NCI-H774 (cell line): ENCODE results near the gene CDK18.
"Not testable (repeated sequence)": the region's sequence is repeated elsewhere in the genome, so short reads cannot be mapped to it uniquely, and the experiment has no call there.

Source experiments
- DNase-seq: peaks from one replicate; lab custom pipeline; 2025; lab: John Stamatoyannopoulos, UW

CDK18 gene

DNA sequence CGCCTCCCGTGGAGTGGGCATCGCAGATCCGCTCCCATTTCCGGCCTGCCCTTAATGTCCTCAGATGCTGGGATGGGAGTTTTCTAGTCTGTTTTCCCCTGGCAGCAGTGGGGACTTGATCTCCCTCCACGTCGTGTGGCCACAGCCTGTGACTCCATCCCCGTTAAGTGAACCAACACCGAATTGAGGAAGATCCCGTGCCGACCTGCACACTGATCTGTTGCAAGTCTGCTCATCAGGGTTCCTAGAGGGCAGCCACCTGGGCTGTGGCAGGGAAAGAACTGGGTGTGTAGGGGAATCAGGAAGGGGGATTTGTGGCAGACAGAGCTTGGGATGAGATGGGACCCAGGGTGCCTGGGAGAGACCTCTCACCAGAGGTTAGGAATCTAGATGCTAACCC lies 23.3 kb upstream of the CDK18 start:
- no peak for DNase-seq

DNA sequence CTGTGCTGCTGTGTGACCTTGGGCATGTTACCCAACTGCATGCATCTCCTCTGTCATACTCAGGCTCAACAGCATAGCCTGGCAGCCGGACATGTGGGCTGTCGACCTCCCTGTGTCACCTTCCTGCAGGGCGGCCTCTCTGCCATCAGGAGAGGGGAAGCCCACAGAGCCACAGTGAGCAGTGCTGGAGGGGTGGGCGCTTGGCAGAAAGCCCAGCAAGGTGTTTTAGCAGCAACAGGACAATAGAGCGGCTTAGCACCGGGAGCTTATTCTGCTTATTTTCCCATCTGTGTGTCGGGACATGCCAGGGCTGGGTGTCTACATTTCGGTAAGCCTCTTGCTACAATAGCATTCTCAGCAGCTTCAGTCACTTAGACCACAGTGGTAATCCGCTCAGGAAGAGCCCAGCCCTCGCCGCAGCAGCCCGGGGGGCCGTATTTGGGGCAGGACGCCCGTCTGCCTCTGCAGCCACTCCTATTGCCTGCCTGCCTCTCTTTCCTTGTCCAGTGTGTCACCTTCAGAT lies 22.8 kb upstream of the CDK18 start:
- no peak for DNase-seq

DNA sequence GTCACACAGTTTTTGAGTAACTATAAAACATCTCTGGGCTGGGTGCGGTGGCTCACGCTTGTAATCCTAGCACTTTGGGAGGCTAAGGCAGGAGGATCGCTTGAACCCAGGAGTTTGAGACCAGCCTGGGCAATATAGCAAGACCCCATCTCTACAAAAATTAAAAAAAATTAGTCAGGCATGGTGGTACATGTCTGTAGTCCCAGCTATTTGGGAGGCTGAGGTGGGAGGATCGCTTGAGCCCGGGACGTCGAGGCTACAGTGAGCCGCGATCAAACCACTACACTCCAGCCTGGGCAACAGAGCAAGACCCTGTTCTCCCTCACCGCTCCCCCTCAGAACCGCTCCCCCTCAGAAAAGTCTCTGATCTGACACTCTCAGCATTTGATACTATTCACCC lies 21.9 kb upstream of the CDK18 start:
- DNase-seq = not testable (repeated sequence)

DNA sequence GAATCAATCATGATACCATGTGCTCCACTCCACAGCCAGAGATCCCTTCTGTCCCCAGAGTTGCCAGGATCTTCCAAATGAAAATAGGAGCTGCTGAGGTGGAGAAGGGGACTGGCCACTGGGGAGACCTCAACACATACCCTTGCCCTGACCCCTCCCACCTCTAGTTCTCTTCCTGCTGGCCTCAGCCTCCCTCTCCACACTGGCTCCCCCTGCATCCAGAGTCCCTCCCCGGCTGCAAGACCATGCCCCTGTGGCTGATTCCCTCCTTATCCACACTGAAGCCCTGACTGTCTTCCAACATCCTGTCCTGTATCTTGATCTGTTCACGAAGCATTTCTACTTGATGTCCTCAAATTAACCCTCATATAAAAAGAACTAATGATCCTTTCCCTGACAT lies 21.1 kb upstream of the CDK18 start:
- no peak for DNase-seq

DNA sequence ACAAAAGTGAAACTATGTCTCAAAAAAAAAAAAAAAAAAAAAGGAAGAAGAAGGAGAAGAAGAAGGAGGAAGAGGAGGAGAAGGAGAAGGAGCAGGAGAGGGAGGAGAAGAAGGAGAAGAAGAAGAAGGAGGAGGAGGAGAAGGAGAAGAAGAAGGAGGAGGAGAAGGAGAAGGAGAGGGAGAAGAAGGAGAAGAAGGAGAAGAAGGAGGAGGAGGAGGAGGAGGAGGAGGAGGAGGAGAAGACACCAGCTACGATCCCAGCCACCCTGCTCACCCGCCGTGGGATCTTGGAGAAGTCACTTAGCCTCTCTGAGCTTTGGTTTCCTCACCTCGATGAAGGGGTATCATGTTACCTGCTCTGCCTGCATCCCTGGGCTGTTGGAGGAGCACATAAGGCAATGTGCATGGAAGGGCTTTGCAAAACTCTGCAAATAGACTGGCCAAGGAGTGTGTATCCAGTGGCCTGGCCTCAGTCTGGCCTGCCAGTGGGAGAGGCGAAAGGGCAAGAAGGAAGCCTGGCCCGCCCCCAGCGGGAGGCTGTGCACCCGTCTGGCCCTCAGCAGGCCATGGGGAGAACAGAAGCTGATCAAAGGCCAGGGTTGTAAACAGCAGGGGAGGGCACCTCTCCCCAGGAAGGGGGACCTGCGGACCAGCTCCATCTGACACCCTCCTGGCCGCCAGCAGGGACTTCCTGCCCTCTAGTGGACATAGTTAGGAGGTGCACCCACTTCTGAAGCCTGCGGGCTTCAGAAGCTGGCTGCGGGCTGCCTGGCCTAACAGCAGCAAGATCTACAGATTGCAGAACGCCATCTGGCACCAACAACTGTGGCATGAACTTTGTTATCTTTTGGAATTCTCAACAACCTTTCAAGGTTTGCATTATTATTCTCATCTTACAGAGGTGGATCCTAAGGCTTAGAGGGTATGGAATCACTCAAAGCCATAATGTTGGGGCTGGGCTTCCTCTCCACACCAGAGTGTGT lies 19.2 kb upstream of the CDK18 start:
- DNase-seq = peak; percentile 79

DNA sequence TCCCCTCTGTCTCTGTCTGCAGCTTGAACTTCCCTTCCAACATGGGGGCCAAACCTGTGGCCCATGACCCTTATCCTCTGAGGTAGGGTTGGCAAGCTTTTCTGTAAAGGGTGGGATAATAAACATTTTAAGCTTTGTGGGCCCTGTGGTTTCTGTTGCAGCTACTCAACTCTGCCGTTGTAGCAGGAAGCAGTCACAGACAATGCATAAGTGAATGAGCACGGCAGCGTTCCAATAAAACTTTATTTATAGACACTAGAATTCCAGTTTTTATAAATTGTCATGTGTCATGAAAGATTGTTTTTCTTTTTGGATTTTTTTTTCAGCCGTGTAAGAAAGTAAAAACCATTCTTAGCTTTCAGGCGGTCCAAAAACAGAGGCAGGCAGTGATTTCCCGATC lies 18.2 kb upstream of the CDK18 start:
- DNase-seq = no peak

DNA sequence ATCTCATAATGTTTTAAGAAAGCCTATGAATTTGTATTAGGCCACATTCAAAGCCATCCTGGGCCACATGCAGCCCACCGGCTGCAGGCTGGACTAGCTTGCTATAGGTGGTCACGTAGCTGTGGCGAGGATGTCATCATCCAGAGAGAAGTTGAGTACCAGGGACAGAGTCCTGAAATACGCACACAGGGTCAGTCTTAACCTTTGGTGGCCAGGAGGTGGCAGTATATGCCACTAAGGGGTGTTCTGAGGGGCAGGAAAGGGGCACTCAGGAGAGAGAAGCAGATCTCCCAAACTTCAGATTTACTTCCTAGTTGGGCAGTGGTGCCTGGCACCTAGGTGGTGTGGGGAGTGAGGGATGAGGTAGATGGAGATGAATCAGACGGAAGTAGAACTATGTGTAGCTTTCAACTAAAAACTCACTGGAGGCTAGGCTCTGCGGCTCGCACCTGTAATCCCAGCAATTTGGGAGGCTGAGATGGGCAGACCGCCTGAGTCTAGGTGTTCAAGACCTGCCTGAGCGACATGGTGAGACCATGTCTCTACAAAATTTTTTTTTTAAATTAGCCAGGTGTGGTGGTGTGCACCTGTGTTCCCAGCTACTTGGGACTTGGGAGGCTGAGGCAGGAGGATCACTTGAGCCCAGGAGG lies 16.3 kb upstream of the CDK18 start:
- peak; percentile 62 for DNase-seq

DNA sequence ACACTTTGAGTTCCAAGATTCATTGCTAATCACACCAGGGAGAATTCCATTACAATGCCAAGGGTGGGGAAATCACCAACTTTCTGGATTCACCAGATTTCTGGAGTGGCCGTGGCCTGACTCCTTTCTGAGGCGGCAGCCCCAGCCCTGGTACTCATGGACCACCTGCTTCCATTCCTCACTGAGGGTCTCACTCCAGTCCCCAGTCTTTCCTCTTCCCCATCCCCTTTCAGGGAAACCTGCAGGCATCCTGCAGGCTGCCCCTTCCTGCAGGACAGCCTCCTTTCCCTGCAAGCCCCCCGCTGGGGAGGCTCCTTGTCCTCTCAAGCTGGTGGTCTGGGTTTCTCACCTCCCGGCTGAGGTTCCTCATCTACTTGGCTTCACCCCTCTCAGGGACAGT lies 12.7 kb upstream of the CDK18 start:
- no peak for DNase-seq

DNA sequence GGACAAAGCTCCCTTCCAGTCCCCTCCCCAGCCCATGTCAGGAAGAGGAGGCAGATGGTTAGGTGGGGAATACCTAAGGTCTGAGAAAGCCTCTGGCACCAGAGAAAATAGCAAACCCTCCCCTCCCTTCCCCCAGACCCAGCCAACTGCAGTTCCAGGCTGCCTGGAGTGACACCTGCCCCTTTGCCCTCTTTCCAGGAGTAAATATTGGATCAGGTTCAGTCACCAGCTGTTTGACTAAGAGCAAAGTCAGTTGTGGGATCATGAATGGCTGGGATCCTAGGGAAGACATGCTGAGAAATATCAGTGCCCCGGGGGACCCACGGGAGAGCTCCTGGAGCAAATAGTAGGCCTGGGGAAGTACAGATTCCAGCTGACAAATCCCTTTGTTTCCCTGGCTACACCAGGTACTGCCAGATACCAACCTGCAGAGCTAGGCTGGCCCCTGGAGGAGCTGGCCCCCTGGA lies 12.2 kb upstream of the CDK18 start:
- peak; percentile 41 for DNase-seq

DNA sequence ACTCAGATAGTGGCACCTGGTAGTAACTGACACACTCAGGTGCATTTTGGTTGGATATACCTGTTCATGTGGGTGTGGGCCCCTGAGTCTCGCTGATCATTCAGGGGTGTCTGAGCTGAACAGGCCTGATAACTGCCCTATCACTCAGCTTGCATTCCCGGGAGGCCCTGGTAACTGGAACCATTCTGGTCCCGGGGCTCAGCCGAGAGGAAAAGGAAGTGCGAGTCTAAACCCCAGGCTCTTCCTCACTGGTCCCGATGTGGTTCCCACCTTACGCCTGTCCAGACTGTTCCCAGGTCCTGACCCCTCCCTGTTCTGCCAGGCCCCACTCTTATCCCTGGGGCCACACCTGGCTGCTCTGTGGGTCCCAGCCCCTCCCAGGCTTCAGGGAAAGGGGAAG lies 11.7 kb upstream of the CDK18 start:
- DNase-seq = no peak

DNA sequence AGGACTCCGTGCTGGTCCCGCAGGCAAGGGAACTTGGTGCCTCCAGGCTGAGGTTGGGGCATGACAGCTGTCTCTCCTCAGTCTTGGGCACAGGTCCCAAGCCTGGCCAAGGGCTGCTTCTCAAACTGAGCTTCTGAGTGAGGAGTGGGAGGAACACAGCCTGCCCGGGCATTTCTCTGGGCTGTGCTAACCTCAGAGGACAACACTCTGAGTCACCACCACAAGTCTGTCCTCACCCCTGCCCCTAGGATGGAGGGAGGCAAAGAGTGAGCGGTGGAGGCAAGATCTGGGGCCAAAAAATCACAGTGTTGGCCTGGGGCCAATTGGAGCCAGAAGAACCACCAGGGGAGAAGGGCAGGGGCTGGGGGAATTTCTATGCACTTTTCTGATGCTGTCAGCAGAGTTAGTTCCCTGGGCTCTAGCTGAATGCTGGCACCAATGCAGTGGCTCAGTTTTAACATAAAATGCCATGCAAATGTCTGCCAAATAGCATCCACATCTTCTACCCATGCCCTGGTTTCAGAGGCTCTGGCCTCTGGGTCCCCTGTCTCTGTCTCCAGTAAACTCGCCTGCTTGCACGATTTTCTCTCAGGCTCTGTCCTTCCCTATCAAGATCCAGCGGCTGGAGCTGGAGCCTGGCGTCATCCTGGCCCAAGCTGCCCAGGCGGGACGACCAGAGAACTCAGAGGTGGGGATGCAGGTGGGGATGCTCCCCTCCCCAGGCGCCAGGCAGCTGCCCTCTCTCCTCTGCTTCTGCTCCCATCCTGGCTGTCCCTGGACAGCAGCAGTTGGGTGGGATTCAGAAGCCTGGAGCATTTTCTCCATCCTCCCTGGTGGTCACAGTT lies 11.0 kb upstream of the CDK18 start:
- DNase-seq = no peak

DNA sequence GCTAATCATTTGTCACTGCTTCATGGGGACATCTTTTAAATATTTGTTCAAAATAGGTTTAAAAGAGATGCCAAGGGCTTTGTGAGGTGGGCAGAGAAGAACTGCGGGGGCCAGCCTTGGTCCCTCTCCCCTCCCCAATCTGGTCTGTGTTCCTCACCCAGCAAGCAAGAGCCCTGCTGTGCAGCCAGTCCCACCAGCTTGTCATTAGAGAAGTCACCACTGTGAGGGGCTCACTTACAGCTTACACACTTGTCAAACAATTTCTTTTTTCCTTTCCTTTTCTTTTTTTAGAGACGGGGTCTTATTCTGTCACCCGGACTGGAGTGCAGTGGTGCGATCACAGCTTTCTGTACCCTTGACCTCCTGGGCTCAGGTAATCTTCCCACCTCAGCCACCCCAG lies 10.4 kb upstream of the CDK18 start:
- DNase-seq = no peak

DNA sequence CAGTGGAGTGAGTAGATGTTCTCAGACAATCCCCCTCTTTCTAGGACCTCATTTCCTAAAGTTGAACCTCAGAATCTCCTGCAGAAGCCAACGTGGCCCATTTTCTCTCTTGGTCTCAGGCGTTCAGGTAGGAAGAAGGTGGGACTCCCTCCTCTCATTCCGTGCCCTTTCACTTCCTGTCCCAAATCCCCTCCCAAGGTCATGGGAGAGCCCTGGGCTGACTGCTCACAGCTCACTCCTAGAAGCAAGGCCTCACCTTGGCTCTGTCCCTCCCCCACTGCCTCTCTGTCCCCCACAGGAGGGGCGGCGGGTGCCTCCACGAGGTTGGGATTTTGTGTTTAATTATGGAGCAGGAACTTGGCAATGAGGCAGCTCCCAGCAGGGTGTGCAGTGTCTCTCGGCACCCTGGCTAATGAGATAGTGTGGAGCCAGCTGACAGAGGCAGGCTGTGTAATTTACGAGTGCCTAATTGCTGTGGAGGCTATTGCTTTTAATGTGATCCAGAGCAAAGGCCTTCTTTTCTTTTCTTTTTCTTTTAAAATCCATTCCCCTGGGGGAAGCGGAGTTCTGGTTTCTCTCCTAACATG lies 9.1 kb upstream of the CDK18 start:
- peak; percentile 81 for DNase-seq

DNA sequence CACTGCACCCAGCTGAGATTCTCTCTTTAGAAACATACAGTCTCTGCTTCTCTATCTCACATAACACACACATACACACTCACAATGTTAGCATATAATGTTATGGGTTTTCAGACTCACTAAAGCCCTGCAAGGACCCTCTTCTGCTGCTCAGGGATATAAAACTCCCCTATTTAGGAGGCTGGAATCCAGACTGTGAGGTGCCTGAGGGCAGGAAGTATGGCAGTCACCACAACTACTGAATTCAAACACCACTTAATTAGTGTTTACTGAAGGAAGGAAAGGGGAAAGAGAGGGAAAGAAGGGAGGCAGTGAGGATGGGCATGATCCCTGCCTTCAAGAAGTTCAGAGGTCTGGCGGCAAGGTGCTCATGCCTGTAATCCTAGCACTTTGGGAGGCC lies 7.8 kb upstream of the CDK18 start:
- DNase-seq = no peak

DNA sequence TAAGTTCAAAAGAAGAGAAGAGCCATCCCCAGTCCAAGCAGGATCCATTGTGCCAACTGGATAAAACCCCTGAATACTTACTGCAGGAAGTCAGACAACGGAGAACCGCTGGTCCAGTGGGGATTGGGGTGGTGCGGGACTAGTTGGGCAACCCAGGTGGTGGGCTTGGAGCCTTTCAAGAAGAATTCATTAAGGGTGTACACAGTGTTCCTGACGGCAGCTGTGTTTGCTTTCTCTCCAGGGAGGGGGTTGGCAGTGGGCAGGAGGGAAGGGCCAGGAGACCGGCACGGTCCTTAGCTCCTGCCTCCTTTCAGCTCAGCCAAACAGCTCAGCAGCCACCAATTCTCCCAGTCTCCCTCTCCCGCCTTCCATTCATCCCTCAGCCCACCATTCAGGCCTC lies 7.1 kb upstream of the CDK18 start:
- DNase-seq = peak; percentile 85

DNA sequence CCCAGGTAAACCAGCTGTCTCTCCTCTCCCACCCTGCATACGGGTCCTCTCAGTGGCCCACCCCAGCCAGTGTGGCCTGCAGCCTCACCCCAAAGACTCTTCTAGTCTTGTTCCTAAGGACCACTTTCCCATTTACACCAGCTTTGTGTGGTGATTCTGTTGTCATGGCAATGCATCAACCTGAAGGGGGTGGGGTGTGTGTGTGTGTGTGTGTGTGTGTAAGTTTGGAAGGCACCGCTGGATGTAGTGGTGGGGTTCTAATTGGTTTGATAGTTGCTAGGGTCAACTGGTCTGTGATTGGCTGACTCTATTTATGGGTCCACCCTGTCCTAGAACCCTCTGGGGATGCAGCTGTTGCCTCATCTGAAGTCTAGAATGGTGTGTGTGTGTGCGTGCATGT lies 4.7 kb upstream of the CDK18 start:
- DNase-seq = no peak

DNA sequence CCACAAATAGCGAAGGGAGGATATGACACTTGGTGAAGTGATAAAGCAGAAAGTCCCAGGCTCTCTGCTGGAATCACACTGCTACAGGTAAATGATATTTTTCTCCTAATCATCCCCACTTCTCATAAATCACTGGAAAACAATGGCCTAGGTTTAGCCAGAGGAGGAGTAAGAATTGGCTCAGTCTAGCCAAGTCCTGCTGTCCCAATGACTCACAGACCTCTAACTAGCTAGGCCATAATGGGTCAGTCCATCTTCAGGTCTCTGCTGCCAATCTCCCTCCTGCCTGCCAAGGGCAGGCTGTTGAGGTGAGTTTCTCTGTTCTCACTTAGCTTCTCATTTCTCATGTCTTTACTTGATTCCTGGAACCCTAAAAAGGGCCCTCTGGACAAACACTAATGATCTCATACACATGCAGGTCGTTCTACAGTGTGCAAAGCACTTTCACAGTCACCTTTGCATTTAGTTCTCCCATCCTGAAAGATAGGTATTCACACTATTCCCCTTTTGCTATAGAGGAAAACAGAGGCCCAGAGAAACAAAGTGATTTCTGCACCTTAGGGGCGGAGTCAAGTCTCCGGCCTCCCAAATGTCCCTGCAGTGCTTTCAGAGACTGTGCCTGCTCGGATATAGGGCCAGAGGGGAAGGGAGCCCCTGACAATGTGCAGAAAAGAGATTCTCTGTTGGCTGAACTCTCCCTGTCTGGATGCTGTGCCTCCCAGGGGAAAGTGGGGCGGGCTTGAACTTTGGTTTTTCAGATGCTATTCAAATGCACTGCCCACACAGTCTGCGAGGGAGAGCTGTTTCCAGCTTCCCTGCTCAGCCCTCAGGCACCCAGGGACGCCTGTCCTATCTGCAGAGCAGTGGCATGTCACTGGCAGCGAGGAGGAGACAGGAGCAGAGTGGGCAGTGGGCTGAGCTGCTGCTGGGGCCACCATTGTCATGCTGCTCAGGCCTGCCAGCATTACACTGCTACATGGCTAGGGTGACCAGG lies 3.9 kb upstream of the CDK18 start:
- DNase-seq = no peak

DNA sequence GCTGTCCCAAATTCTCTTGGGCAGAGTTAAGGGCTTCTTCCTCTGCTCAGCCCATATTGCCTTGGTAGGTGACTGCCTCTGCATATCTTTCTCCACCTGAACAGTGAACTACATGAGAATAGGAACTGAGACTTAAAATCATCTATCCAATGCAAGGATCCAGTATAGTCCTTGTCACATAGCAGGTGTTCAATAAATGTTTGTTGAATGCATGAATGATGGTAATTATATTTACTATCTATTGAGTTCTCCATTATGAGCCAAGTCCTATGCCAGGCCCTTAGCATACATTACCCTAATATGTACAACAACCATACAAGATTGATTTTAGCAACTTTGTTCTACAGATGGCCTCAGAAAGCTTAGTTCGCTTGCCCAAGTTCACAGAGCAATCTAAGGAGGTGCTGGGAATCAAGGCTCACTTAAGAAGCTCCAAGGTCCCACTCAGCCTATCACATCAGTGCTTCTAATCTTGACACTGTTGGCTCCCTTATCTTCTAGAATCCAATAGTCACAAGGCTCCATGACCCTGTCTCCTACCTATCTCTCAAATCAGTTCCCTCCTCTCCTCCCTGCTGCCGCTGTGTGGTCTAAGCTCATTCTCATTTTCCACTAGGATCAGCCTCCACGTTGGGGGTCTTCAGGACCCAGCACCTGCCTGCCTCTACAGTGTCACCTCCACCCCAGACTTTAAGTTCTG lies 2.2 kb upstream of the CDK18 start:
- DNase-seq = no peak

DNA sequence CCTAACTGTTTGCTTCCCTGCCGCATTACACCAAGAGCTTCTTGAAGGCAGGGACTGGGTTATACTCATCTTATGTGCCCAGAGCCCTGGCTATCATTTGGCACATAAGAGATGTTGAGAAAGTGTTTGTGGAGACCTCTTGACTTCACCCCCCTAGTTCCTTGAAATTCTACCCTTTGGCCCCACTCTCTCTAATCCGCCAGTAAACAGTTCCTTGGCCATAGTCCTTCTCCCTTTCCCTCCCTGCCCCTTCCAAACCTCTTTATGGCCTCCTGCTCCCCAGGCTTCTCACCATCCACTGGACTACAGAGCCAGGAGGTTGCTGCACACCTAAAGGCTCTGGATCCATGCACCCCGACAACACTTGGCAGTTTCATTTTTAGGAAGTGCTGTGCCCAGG lies 1.5 kb upstream of the CDK18 start:
- DNase-seq = no peak
